H9 (cell line): ENCODE measurements around the gene GFPT1. TPM values are rescaled to one million over a fixed set of nuclear protein-coding genes. Genes with fewer than 3 reads are reported as not detected.

Source experiments
- DNase-seq: peaks from one replicate; pipeline ENCODE4 v3.0.0-alpha.2; 2017
- H2AFZ ChIP-seq: one replicate; pipeline ENCODE4 v1.6.1; 2013; ENCODE audit warnings: mild to moderate bottlenecking, low read length, control low read depth, moderate library complexity
- H2AK5ac ChIP-seq: 2 replicates; pipeline ENCODE4 v1.6.1; 2013; ENCODE audit warnings: low read length, control low read depth, mixed read lengths; ENCODE audit not compliant: insufficient read length
- H2BK120ac ChIP-seq: one replicate; pipeline ENCODE4 v1.6.1; 2013; ENCODE audit warnings: low read depth, mild to moderate bottlenecking, low read length, control low read depth, inconsistent platforms; ENCODE audit not compliant: poor library complexity, severe bottlenecking
- H2BK12ac ChIP-seq: 2 replicates; pipeline ENCODE4 v1.6.1; 2013; ENCODE audit warnings: low read length, control low read depth, mixed read lengths, low read depth; ENCODE audit not compliant: insufficient read length
- H2BK15ac ChIP-seq: 2 replicates; pipeline ENCODE4 v1.6.1; 2013; ENCODE audit warnings: low read depth, low read length, control low read depth
- H2BK20ac ChIP-seq: one replicate; pipeline ENCODE4 v1.6.1; 2013; ENCODE audit warnings: low read depth, mild to moderate bottlenecking, low read length, control low read depth, inconsistent platforms; ENCODE audit not compliant: poor library complexity, severe bottlenecking
- H2BK5ac ChIP-seq: 2 replicates; pipeline ENCODE4 v1.6.1; 2013; ENCODE audit warnings: low read length, control low read depth, mixed read lengths; ENCODE audit not compliant: insufficient read length
- H3K14ac ChIP-seq: 2 replicates; pipeline ENCODE4 v1.6.1; 2013; ENCODE audit warnings: low read length, control low read depth; ENCODE audit not compliant: insufficient read depth
- H3K18ac ChIP-seq: 2 replicates; pipeline ENCODE4 v1.6.1; 2013; ENCODE audit warnings: low read depth, mild to moderate bottlenecking, mixed read lengths, low read length, control low read depth; ENCODE audit not compliant: insufficient read length
- H3K23ac ChIP-seq: 2 replicates; pipeline ENCODE4 v1.6.1; 2013; ENCODE audit warnings: low read length, control low read depth, mixed read lengths, low read depth; ENCODE audit not compliant: insufficient read length
- H3K23me2 ChIP-seq: 2 replicates; pipeline ENCODE4 v1.6.1; 2013; ENCODE audit warnings: low read depth, mild to moderate bottlenecking, mixed read lengths, low read length, control low read depth; ENCODE audit not compliant: insufficient read length, poor library complexity, severe bottlenecking
- H3K27ac ChIP-seq: 2 replicates; pipeline ENCODE4 v1.5.1; 2013; ENCODE audit warnings: low read length, control low read depth, mixed read lengths, low read depth; ENCODE audit not compliant: insufficient read length
- H3K27me3 ChIP-seq: 2 replicates; pipeline ENCODE4 v1.6.1; 2013; ENCODE audit warnings: low read length, control low read depth, inconsistent platforms; ENCODE audit not compliant: insufficient read depth
- H3K4ac ChIP-seq: 2 replicates; pipeline ENCODE4 v1.6.1; 2013; ENCODE audit warnings: low read depth, mild to moderate bottlenecking, control low read depth, inconsistent platforms, low read length, moderate library complexity
- H3K4me1 ChIP-seq: 2 replicates; pipeline ENCODE4 v1.6.1; 2013; ENCODE audit warnings: low read length, control low read depth, inconsistent platforms; ENCODE audit not compliant: insufficient read depth
- H3K4me2 ChIP-seq: 2 replicates; pipeline ENCODE4 v1.6.1; 2013; ENCODE audit warnings: low read length, control low read depth, mixed read lengths; ENCODE audit not compliant: insufficient read length, insufficient read depth
- H3K56ac ChIP-seq: 2 replicates; pipeline ENCODE4 v1.6.1; 2013; ENCODE audit warnings: low read depth, mild to moderate bottlenecking, mixed read lengths, low read length, control low read depth; ENCODE audit not compliant: insufficient read length
- H3K79me1 ChIP-seq: 2 replicates; pipeline ENCODE4 v1.6.1; 2013; ENCODE audit warnings: low read depth, mild to moderate bottlenecking, moderate library complexity, low read length, control low read depth, inconsistent platforms; ENCODE audit not compliant: insufficient read depth, poor library complexity, severe bottlenecking
- H3K79me2 ChIP-seq: 2 replicates; pipeline ENCODE4 v1.6.1; 2013; ENCODE audit warnings: low read length, control low read depth, inconsistent platforms; ENCODE audit not compliant: insufficient read depth
- H3K9ac ChIP-seq: 2 replicates; pipeline ENCODE4 v1.6.1; 2013; ENCODE audit warnings: low read length, control low read depth, mixed read lengths; ENCODE audit not compliant: insufficient read length; ENCODE audit errors: extremely low read depth
- H3K9me3 ChIP-seq: one replicate; pipeline ENCODE4 v1.6.1; 2013; ENCODE audit warnings: low read depth, low read length, inconsistent platforms; ENCODE audit not compliant: control insufficient read depth
- H3T11ph ChIP-seq: one replicate; pipeline ENCODE4 v1.6.1; 2013; ENCODE audit warnings: mild to moderate bottlenecking, low read length, control low read depth, inconsistent platforms
- H4K20me1 ChIP-seq: one replicate; pipeline ENCODE4 v1.6.1; 2013; ENCODE audit not compliant: control insufficient read depth, insufficient read length, insufficient read depth
- H4K5ac ChIP-seq: 2 replicates; pipeline ENCODE4 v1.6.1; 2013; ENCODE audit warnings: low read depth, mild to moderate bottlenecking, mixed read lengths, low read length, control low read depth; ENCODE audit not compliant: insufficient read length
- H4K8ac ChIP-seq: replicated peaks from 2 replicates; pipeline ENCODE4 v1.6.1; 2013; ENCODE audit warnings: low read length, control low read depth, mixed read lengths, low read depth; ENCODE audit not compliant: insufficient read length
- H4K91ac ChIP-seq: 2 replicates; pipeline ENCODE4 v1.6.1; 2013; ENCODE audit warnings: low read depth, mild to moderate bottlenecking, moderate library complexity, mixed read lengths, low read length, control low read depth; ENCODE audit not compliant: insufficient read length
- H3K27ac Mint-ChIP-seq, 3 experiments: 2 replicates in 2 of 3; 3 replicates in 1 of 3; pipeline ENCODE4 v1.8.0; 2020 to 2021; ENCODE audit warnings: mixed read lengths in 3 of 3, mild to moderate bottlenecking in 1 of 3, moderate library complexity in 1 of 3
- H3K27me3 Mint-ChIP-seq: 2 replicates; pipeline ENCODE4 v1.8.0; 2021; ENCODE audit warnings: low read depth, mild to moderate bottlenecking, moderate library complexity, mixed read lengths
- H3K36me3 Mint-ChIP-seq, 3 experiments: 2 replicates in 2 of 3; 3 replicates in 1 of 3; pipeline ENCODE4 v1.8.0; 2020 to 2021; ENCODE audit warnings: low read depth in 3 of 3, mixed read lengths in 3 of 3; ENCODE audit not compliant: insufficient read depth in 1 of 3
- H3K4me1 Mint-ChIP-seq, 2 experiments: 2 replicates each; pipeline ENCODE4 v1.8.0; 2020; ENCODE audit warnings: mixed read lengths in 2 of 2
- H3K4me3 Mint-ChIP-seq, 2 experiments: 2 replicates in 1 of 2; 3 replicates in 1 of 2; pipeline ENCODE4 v1.8.0; 2020 to 2021; ENCODE audit warnings: mild to moderate bottlenecking in 2 of 2, mixed read lengths in 2 of 2, moderate library complexity in 1 of 2
- H3K9me3 Mint-ChIP-seq, 2 experiments: 2 replicates in 1 of 2; 3 replicates in 1 of 2; pipeline ENCODE4 v1.8.0; 2020; ENCODE audit warnings: mild to moderate bottlenecking in 2 of 2, mixed read lengths in 2 of 2, moderate library complexity in 1 of 2
- total RNA-seq: library from RNA; stranded (reverse); gene quantifications from 2 replicates; pipeline ENCODE4 v1.2.1, GENCODE V29; 2021
- TF ChIP-seq, protein P1 (sequence below): fragments of 200-600 bp; sonication (generic); conservative IDR thresholded peaks from 3 replicates; pipeline ENCODE4 v1.8.0; 2021; ENCODE audit warnings: antibody characterized with exemption, mild to moderate bottlenecking

Gene GFPT1
- total RNA-seq, 1 experiment from 2014 or later: 84.4 TPM

- TF ChIP-seq, protein P1, sequence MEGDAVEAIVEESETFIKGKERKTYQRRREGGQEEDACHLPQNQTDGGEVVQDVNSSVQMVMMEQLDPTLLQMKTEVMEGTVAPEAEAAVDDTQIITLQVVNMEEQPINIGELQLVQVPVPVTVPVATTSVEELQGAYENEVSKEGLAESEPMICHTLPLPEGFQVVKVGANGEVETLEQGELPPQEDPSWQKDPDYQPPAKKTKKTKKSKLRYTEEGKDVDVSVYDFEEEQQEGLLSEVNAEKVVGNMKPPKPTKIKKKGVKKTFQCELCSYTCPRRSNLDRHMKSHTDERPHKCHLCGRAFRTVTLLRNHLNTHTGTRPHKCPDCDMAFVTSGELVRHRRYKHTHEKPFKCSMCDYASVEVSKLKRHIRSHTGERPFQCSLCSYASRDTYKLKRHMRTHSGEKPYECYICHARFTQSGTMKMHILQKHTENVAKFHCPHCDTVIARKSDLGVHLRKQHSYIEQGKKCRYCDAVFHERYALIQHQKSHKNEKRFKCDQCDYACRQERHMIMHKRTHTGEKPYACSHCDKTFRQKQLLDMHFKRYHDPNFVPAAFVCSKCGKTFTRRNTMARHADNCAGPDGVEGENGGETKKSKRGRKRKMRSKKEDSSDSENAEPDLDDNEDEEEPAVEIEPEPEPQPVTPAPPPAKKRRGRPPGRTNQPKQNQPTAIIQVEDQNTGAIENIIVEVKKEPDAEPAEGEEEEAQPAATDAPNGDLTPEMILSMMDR: no peak
- H3K9ac ChIP-seq: no peak overlapping the region
- H2AFZ ChIP-seq: no peak overlapping the region
- Mint-ChIP-seq H3K27ac (no peak overlapping the region), H3K9me3 (no peaks in the 10 kb centered on the region), H3K4me1 (0 out of 4 replicates have a peak, but pooled peaks cover 0 to 3% of the 10 kb centered on the region in 2 experiments), H3K27me3 (no peaks in the 10 kb centered on the region; the same call in 1 of the 2 replicates), H3K4me3 (no peak overlapping the region), H3K36me3 (no peaks in the 10 kb centered on the region)
- no peak overlapping the region for H2BK20ac ChIP-seq
- H3T11ph ChIP-seq: no peak overlapping the region
- H4K91ac ChIP-seq: no peak overlapping the region
- no peak overlapping the region for H2BK120ac ChIP-seq
- no peaks in the 10 kb centered on the region for H3K23me2 ChIP-seq
- H3K27me3 ChIP-seq: no peaks in the 10 kb centered on the region; the same call in 1 of the 2 replicates
- no peaks in the 10 kb centered on the region for H3K9me3 ChIP-seq
- H3K14ac ChIP-seq: no peak overlapping the region
- H3K27ac ChIP-seq: no peak overlapping the region
- no peak overlapping the region for H3K18ac ChIP-seq
- no peak overlapping the region for H2BK15ac ChIP-seq
- no peak overlapping the region for H3K4ac ChIP-seq
- DNase-seq: no peak
- no peak overlapping the region for H2BK12ac ChIP-seq
- H2AK5ac ChIP-seq: no peak overlapping the region
- H4K8ac ChIP-seq: no peak overlapping the region
- no peak overlapping the region for H2BK5ac ChIP-seq
- no peaks in the 10 kb centered on the region for H3K79me2 ChIP-seq
- no peak overlapping the region for H4K5ac ChIP-seq
- no peaks in the 10 kb centered on the region for H3K4me1 ChIP-seq
- H3K79me1 ChIP-seq: no peaks in the 10 kb centered on the region
- H3K56ac ChIP-seq: no peak overlapping the region
- no peak overlapping the region for H3K4me2 ChIP-seq
- no peak overlapping the region for H3K23ac ChIP-seq
- H4K20me1 ChIP-seq: no peaks in the 10 kb centered on the region
These were observed 95.9 kb downstream of the GFPT1 start for GRCh38 chr2:69291004-69291650.
